HepG2 (cell line): ENCODE data around the gene ACADS. TPM values are rescaled to one million over a fixed set of nuclear protein-coding genes. Genes with fewer than 3 reads are reported as not detected.

Experiments
- DNMT3B ChIP-seq: conservative IDR thresholded peaks from 2 replicates; pipeline ENCODE4 v1.6.1; 2016; ENCODE audit warnings: missing biosample characterization, control low read depth
- FOXA3 ChIP-seq: IDR thresholded peaks from 2 replicates; pipeline ENCODE4 v1.6.1; 2016; ENCODE audit warnings: missing genetic modification reagents, missing compliant biosample characterization
- FUBP1 ChIP-seq: sonication (generic); formaldehyde crosslinking; IDR thresholded peaks from 2 replicates; pipeline ENCODE4 v1.5.1; 2020; ENCODE audit warnings: missing genetic modification reagents, mild to moderate bottlenecking, borderline replicate concordance
- HDAC1 ChIP-seq: sonication (generic); formaldehyde crosslinking; IDR thresholded peaks from 2 replicates; pipeline ENCODE4 v1.5.1; 2020; ENCODE audit warnings: mild to moderate bottlenecking, missing genetic modification reagents
- HES4 ChIP-seq: sonication (generic); formaldehyde crosslinking; IDR thresholded peaks from 2 replicates; pipeline ENCODE4 v1.9.0; 2021; ENCODE audit warnings: mild to moderate bottlenecking, missing genetic modification reagents, borderline replicate concordance
- MTF2 ChIP-seq: sonication (generic); formaldehyde crosslinking; IDR thresholded peaks from 2 replicates; pipeline ENCODE4 v1.5.0; 2020; ENCODE audit warnings: missing genetic modification reagents, borderline replicate concordance
- NFE2L2 ChIP-seq: fragments of 150-350 bp; IDR thresholded peaks from 2 replicates; pipeline ENCODE4 v1.6.1; 2014; ENCODE audit warnings: low read length
- PCBP1 ChIP-seq: fragments of 200-400 bp; formaldehyde crosslinking; IDR thresholded peaks from 2 replicates; pipeline ENCODE4 v1.6.1; 2017; ENCODE audit warnings: mild to moderate bottlenecking, low read depth, low read length, borderline replicate concordance
- PLSCR1 ChIP-seq: sonication (generic); formaldehyde crosslinking; IDR thresholded peaks from 2 replicates; pipeline ENCODE4 v1.5.0; 2020; ENCODE audit warnings: missing genetic modification reagents, mild to moderate bottlenecking, borderline replicate concordance
- PTBP1 ChIP-seq: fragments of 200-400 bp; formaldehyde crosslinking; IDR thresholded peaks from 2 replicates; pipeline ENCODE4 v1.6.1; 2018; ENCODE audit warnings: low read length, low read depth; ENCODE audit not compliant: poor library complexity, severe bottlenecking
- RAD51 ChIP-seq: fragments of 450-650 bp; IDR thresholded peaks from 2 replicates; pipeline ENCODE4 v1.6.1; 2016; ENCODE audit warnings: borderline replicate concordance
- SMC3 ChIP-seq: IDR thresholded peaks from 2 replicates; pipeline ENCODE4 v1.6.1; 2011; ENCODE audit warnings: low read length, improper control_type of control experiment
- ZBTB39 ChIP-seq: sonication (generic); formaldehyde crosslinking; IDR thresholded peaks from 2 replicates; pipeline ENCODE4 v1.5.0; 2020; ENCODE audit warnings: missing genetic modification reagents
- ZNF160 ChIP-seq: sonication (generic); formaldehyde crosslinking; IDR thresholded peaks from 2 replicates; pipeline ENCODE4 v1.8.0; 2022; ENCODE audit warnings: mild to moderate bottlenecking, inconsistent platforms, missing genetic modification reagents
- ZNF20 ChIP-seq: sonication (generic); formaldehyde crosslinking; IDR thresholded peaks from 2 replicates; pipeline ENCODE4 v1.4.0; 2020; ENCODE audit warnings: mild to moderate bottlenecking, moderate library complexity, missing genetic modification reagents
- ZNF446 ChIP-seq: sonication (generic); formaldehyde crosslinking; IDR thresholded peaks from 2 replicates; pipeline ENCODE4 v1.5.0; 2020; ENCODE audit warnings: mild to moderate bottlenecking, missing genetic modification reagents
- ZNF496 ChIP-seq: sonication (generic); formaldehyde crosslinking; IDR thresholded peaks from 2 replicates; pipeline ENCODE4 v1.8.1; 2023; ENCODE audit warnings: mild to moderate bottlenecking, moderate library complexity, missing genetic modification reagents; ENCODE audit not compliant: insufficient replicate concordance
- ZNF724P ChIP-seq: sonication (generic); formaldehyde crosslinking; IDR thresholded peaks from 2 replicates; pipeline ENCODE4 v1.8.0; 2022; ENCODE audit warnings: missing genetic modification reagents, borderline replicate concordance
- ZSCAN22 ChIP-seq: sonication (generic); formaldehyde crosslinking; IDR thresholded peaks from 2 replicates; pipeline ENCODE4 v1.4.0; 2020; ENCODE audit warnings: mild to moderate bottlenecking, missing genetic modification reagents
- polyA plus RNA-seq, 8 experiments: library from polyadenylated mRNA; depleted of rRNA in 3 of 8; stranded (reverse) in 7 of 8; unstranded in 1 of 8; fragments of >200 nt; fragmentation: Illumina TruSeq in 4 of 8; extraction: Trizol in 4 of 8; gene quantifications; 2 replicates each; pipeline versions ENCODE4 v1.2.1 to v1.2.3, GENCODE V29; 2011 to 2016; ENCODE audit warnings: low read depth in 4 of 8, missing spikeins in 1 of 8, mixed read lengths in 1 of 8; ENCODE audit not compliant: insufficient read depth in 1 of 8
- total RNA-seq, 5 experiments: library from RNA; depleted of rRNA; stranded (reverse); fragments of >200 nt; fragmentation: Illumina TruSeq; extraction: Trizol; gene quantifications; 2 replicates each; pipeline ENCODE4 v1.2.3, GENCODE V29; 2016; ENCODE audit warnings: low read depth in 1 of 5
- TF ChIP-seq, protein P1 (sequence below): sonication (generic); formaldehyde crosslinking; IDR thresholded peaks from 2 replicates; pipeline ENCODE4 v1.5.1; 2020; ENCODE audit warnings: mild to moderate bottlenecking, moderate library complexity, missing genetic modification reagents
- TF ChIP-seq, protein P2 (sequence below): sonication (generic); formaldehyde crosslinking; IDR thresholded peaks from 2 replicates; pipeline ENCODE4 v1.4.0; 2020; ENCODE audit warnings: missing genetic modification reagents

Gene ACADS
- total and polyA plus RNA-seq, 2 of the 13 experiments (the other 11 are each of a cell fraction or from before 2014, with no cell fraction given), result 17.4 to 27.7 TPM

- TF ChIP-seq FUBP1 (CRISPR knock-in tag) (no peak), SMC3 (no peak), FOXA3 (CRISPR knock-in tag) (peak; percentile 27; the same call in 1 of the 2 replicates), ZNF496 (CRISPR knock-in tag) (no peak), ZNF20 (CRISPR knock-in tag) (no peak), HES4 (CRISPR knock-in tag) (no peak), HDAC1 (CRISPR knock-in tag) (peak; percentile 72), ZSCAN22 (CRISPR knock-in tag) (no peak), ZBTB39 (CRISPR knock-in tag) (0 out of 2 replicates have a peak, but pooled peaks have one; percentile 38), RAD51 (no peak), MTF2 (no peak), PLSCR1 (CRISPR knock-in tag) (no peak), NFE2L2 (no peak), ZNF160 (no peak), PCBP1 (no peak), ZNF724P (CRISPR knock-in tag) (0 out of 2 replicates have a peak, but pooled peaks have one; percentile 42), ZNF446 (CRISPR knock-in tag) (no peak), DNMT3B (CRISPR knock-in tag) (no peak), PTBP1 (no peak)
- TF ChIP-seq, protein P1, sequence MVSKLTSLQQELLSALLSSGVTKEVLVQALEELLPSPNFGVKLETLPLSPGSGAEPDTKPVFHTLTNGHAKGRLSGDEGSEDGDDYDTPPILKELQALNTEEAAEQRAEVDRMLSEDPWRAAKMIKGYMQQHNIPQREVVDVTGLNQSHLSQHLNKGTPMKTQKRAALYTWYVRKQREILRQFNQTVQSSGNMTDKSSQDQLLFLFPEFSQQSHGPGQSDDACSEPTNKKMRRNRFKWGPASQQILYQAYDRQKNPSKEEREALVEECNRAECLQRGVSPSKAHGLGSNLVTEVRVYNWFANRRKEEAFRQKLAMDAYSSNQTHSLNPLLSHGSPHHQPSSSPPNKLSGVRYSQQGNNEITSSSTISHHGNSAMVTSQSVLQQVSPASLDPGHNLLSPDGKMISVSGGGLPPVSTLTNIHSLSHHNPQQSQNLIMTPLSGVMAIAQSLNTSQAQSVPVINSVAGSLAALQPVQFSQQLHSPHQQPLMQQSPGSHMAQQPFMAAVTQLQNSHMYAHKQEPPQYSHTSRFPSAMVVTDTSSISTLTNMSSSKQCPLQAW (CRISPR knock-in tag), result 0 out of 2 replicates have a peak, but pooled peaks have one; percentile 24
- TF ChIP-seq, protein P2, sequence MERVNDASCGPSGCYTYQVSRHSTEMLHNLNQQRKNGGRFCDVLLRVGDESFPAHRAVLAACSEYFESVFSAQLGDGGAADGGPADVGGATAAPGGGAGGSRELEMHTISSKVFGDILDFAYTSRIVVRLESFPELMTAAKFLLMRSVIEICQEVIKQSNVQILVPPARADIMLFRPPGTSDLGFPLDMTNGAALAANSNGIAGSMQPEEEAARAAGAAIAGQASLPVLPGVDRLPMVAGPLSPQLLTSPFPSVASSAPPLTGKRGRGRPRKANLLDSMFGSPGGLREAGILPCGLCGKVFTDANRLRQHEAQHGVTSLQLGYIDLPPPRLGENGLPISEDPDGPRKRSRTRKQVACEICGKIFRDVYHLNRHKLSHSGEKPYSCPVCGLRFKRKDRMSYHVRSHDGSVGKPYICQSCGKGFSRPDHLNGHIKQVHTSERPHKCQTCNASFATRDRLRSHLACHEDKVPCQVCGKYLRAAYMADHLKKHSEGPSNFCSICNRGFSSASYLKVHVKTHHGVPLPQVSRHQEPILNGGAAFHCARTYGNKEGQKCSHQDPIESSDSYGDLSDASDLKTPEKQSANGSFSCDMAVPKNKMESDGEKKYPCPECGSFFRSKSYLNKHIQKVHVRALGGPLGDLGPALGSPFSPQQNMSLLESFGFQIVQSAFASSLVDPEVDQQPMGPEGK, result no peak; the same call in none of the 2 replicates
These were observed at the start of gene ACADS (continued) for GRCh38 chr12:120725659-120726509.
